Panc1 (cell line): ENCODE data around the gene WDR33.

Experiments
- TF ChIP-seq, protein P1 (sequence below): fragments of 450-650 bp; IDR thresholded peaks from 2 replicates; pipeline ENCODE4 v1.5.1; 2017; ENCODE audit warnings: mild to moderate bottlenecking
- TF ChIP-seq, protein P2 (sequence below), 2 experiments: IDR thresholded peaks; 2 replicates each; pipeline ENCODE4 v1.6.1; 2011 to 2012; ENCODE audit warnings: low read depth in 2 of 2, control low read depth in 1 of 2, low read length in 1 of 2, mild to moderate bottlenecking in 1 of 2, moderate library complexity in 1 of 2; ENCODE audit not compliant: insufficient read depth in 1 of 2

DNA sequence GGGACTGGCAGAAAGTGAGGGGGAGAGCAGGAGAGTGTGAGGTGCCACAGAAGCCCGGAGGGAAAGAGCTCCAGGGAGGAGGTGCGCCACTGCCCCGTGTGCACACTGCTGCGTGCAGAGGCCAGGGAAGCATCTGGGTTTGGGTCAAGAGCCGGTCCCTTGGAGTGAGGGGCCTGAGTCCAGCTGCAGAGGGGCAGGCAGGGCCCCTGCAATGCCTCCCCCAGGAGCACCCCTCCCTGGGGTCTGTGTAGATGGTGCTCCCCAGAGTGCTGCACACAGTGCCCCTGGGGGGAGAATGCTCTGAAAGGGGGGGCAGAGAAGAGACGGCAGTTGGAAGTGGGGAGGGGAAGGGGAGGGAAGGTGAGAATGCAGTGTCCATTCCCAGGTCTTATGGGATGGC is 132.0 kb downstream of the WDR33 start:
- TF ChIP-seq, protein P1, sequence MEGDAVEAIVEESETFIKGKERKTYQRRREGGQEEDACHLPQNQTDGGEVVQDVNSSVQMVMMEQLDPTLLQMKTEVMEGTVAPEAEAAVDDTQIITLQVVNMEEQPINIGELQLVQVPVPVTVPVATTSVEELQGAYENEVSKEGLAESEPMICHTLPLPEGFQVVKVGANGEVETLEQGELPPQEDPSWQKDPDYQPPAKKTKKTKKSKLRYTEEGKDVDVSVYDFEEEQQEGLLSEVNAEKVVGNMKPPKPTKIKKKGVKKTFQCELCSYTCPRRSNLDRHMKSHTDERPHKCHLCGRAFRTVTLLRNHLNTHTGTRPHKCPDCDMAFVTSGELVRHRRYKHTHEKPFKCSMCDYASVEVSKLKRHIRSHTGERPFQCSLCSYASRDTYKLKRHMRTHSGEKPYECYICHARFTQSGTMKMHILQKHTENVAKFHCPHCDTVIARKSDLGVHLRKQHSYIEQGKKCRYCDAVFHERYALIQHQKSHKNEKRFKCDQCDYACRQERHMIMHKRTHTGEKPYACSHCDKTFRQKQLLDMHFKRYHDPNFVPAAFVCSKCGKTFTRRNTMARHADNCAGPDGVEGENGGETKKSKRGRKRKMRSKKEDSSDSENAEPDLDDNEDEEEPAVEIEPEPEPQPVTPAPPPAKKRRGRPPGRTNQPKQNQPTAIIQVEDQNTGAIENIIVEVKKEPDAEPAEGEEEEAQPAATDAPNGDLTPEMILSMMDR: no peak
- TF ChIP-seq, protein P2, sequence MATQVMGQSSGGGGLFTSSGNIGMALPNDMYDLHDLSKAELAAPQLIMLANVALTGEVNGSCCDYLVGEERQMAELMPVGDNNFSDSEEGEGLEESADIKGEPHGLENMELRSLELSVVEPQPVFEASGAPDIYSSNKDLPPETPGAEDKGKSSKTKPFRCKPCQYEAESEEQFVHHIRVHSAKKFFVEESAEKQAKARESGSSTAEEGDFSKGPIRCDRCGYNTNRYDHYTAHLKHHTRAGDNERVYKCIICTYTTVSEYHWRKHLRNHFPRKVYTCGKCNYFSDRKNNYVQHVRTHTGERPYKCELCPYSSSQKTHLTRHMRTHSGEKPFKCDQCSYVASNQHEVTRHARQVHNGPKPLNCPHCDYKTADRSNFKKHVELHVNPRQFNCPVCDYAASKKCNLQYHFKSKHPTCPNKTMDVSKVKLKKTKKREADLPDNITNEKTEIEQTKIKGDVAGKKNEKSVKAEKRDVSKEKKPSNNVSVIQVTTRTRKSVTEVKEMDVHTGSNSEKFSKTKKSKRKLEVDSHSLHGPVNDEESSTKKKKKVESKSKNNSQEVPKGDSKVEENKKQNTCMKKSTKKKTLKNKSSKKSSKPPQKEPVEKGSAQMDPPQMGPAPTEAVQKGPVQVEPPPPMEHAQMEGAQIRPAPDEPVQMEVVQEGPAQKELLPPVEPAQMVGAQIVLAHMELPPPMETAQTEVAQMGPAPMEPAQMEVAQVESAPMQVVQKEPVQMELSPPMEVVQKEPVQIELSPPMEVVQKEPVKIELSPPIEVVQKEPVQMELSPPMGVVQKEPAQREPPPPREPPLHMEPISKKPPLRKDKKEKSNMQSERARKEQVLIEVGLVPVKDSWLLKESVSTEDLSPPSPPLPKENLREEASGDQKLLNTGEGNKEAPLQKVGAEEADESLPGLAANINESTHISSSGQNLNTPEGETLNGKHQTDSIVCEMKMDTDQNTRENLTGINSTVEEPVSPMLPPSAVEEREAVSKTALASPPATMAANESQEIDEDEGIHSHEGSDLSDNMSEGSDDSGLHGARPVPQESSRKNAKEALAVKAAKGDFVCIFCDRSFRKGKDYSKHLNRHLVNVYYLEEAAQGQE (IDR thresholded peaks at IDR 0.05; ENCODE audit: insufficient read depth in 1 of 2, low read depth in 2 of 2, low read length in 1 of 2): no peak
